GM12878 (cell line): Measurements from ENCODE around the gene SV2B. TPM values are rescaled to one million over a fixed set of nuclear protein-coding genes. Genes with fewer than 3 reads are reported as not detected.

Source experiments
- ATAC-seq: fragments of 200-7000 bp; cut with Tn5 transposase; 3 replicates; pipeline ENCODE4 v1.9.1; 2020; ENCODE audit warnings: mild to moderate bottlenecking, moderate library complexity
- BruUV-seq: library from RNA; stranded (reverse); fragments of 400-500 nt; replicated peaks from 2 replicates; lab custom pipeline; 2021; lab: Mats Ljungman, UMichigan
- CTCF ChIA-PET: fragments of 300-600 bp; sonication (Branson Sonifier 250); formaldehyde crosslinking; extraction: SDS; loops from one replicate; lab custom pipeline; 2021; ENCODE audit warnings: inconsistent platforms; lab: Yijun Ruan, JAX
- POLR2A ChIA-PET: fragments of 350-600 bp; formaldehyde crosslinking; extraction: SDS; loops from one replicate; lab custom pipeline; 2021; ENCODE audit warnings: inconsistent platforms; lab: Charles Lee
- RAD21 ChIA-PET: fragments of 300-600 bp; sonication (Branson Sonifier 250); formaldehyde crosslinking; loops from one replicate; lab custom pipeline; 2023; ENCODE audit warnings: antibody characterized with exemption; ENCODE audit not compliant: unreplicated experiment; lab: Charles Lee
- SMC1A ChIA-PET: fragments of 300-600 bp; sonication (Branson Sonifier 250); formaldehyde crosslinking; loops from one replicate; lab custom pipeline; 2023; ENCODE audit not compliant: unreplicated experiment, uncharacterized antibody; lab: Charles Lee
- DNase-seq: peaks from one replicate; pipeline ENCODE4 v3.0.0-alpha.2; 2011; ENCODE audit warnings: low read depth, low spot score
- FAIRE-seq: peaks from 3 replicates; lab custom pipeline; 2011; peaks lifted over from hg19 to GRCh38; lab: Jason Lieb, UNC
- H2AFZ ChIP-seq: 2 replicates; pipeline ENCODE4 v1.6.0; 2011; ENCODE audit warnings: low read depth, low read length, control low read depth; ENCODE audit not compliant: control insufficient read depth
- H3K27ac ChIP-seq: 2 replicates; pipeline ENCODE4 v1.5.1; 2011; ENCODE audit warnings: control low read depth; ENCODE audit not compliant: control insufficient read depth, insufficient read depth
- H3K27me3 ChIP-seq, 2 experiments: replicated peaks in 1 of 2; 2 replicates each; pipeline versions ENCODE4 v1.6.0 to v1.6.1; 2011; ENCODE audit warnings: low read length in 1 of 2; ENCODE audit not compliant: control insufficient read depth in 2 of 2, insufficient read depth in 2 of 2
- H3K36me3 ChIP-seq, 2 experiments: 2 replicates each; pipeline ENCODE4 v1.5.1; 2011; ENCODE audit warnings: low read length in 1 of 2; ENCODE audit not compliant: control insufficient read depth in 2 of 2, insufficient read depth in 2 of 2
- H3K4me1 ChIP-seq: 2 replicates; pipeline ENCODE4 v1.6.1; 2011; ENCODE audit warnings: mild to moderate bottlenecking, low read length, moderate library complexity, mixed read lengths; ENCODE audit not compliant: control insufficient read depth, insufficient read depth
- H3K4me2 ChIP-seq: 2 replicates; pipeline ENCODE4 v1.6.0; 2011; ENCODE audit warnings: control low read depth; ENCODE audit not compliant: control insufficient read depth, insufficient read depth
- H3K4me3 ChIP-seq: fragments of 200-600 bp; sonication (generic); 2 replicates; pipeline ENCODE4 v1.5.1; 2016
- H3K79me2 ChIP-seq: 2 replicates; pipeline ENCODE4 v1.6.0; 2011; ENCODE audit warnings: low read length; ENCODE audit not compliant: control insufficient read depth, insufficient read depth
- H3K9ac ChIP-seq: 2 replicates; pipeline ENCODE4 v1.8.0; 2011; ENCODE audit warnings: low read length, control low read depth, mixed read lengths; ENCODE audit not compliant: control insufficient read depth, insufficient read depth
- H3K9me3 ChIP-seq: replicated peaks from 3 replicates; pipeline ENCODE4 v1.5.1; 2011; ENCODE audit warnings: mild to moderate bottlenecking, low read length; ENCODE audit not compliant: control insufficient read depth, insufficient read depth
- H4K20me1 ChIP-seq: 2 replicates; pipeline ENCODE4 v1.6.0; 2011; ENCODE audit not compliant: control insufficient read depth, insufficient read depth
- CBFB ChIP-seq: IDR thresholded peaks from 2 replicates; pipeline ENCODE4 v1.6.1; 2016; ENCODE audit warnings: antibody characterized with exemption, low read depth
- CBX3 ChIP-seq: fragments of 200-600 bp; sonication (generic); IDR thresholded peaks from 2 replicates; pipeline ENCODE4 v1.6.1; 2016; ENCODE audit warnings: low read depth, borderline replicate concordance
- CREB1 ChIP-seq: IDR thresholded peaks from 2 replicates; pipeline ENCODE4 v1.6.1; 2012; ENCODE audit warnings: low read depth, mild to moderate bottlenecking, inconsistent platforms
- DPF2 ChIP-seq: fragments of 450-650 bp; IDR thresholded peaks from 2 replicates; pipeline ENCODE4 v1.6.1; 2017; ENCODE audit warnings: mild to moderate bottlenecking
- E4F1 ChIP-seq: fragments of 450-650 bp; IDR thresholded peaks from 2 replicates; pipeline ENCODE4 v1.6.1; 2018; ENCODE audit warnings: borderline replicate concordance, mild to moderate bottlenecking; ENCODE audit not compliant: partially characterized antibody
- EED ChIP-seq: sonication (generic); IDR thresholded peaks from 2 replicates; pipeline ENCODE4 v1.6.1; 2016; ENCODE audit warnings: antibody characterized with exemption, low read depth
- GATAD2B ChIP-seq: fragments of 450-650 bp; conservative IDR thresholded peaks from 2 replicates; pipeline ENCODE4 v1.6.1; 2017; ENCODE audit warnings: low read depth, mild to moderate bottlenecking, moderate library complexity
- HDAC6 ChIP-seq: fragments of 200-600 bp; sonication (generic); IDR thresholded peaks from one replicate; pipeline ENCODE4 v1.8.0; 2017; ENCODE audit warnings: antibody characterized with exemption; ENCODE audit not compliant: unreplicated experiment
- IKZF2 ChIP-seq, 2 experiments: fragments of 450-650 bp; IDR thresholded peaks; 2 replicates each; pipeline ENCODE4 v1.6.1; 2017; ENCODE audit warnings: mild to moderate bottlenecking in 2 of 2, moderate library complexity in 2 of 2
- MEF2B ChIP-seq: fragments of 450-650 bp; IDR thresholded peaks from 2 replicates; pipeline ENCODE4 v1.6.1; 2018; ENCODE audit warnings: mild to moderate bottlenecking, moderate library complexity; ENCODE audit not compliant: partially characterized antibody, poor library complexity, severe bottlenecking
- MYB ChIP-seq: fragments of 150-350 bp; IDR thresholded peaks from 2 replicates; pipeline ENCODE4 v1.6.1; 2014; ENCODE audit warnings: mild to moderate bottlenecking, low read depth, low read length, borderline replicate concordance
- NFIC ChIP-seq: IDR thresholded peaks from 2 replicates; pipeline ENCODE4 v1.6.1; 2012; ENCODE audit warnings: low read depth, mild to moderate bottlenecking, inconsistent platforms, low read length, moderate library complexity
- PAX5 ChIP-seq: IDR thresholded peaks from 2 replicates; pipeline ENCODE4 v1.6.1; 2011; ENCODE audit warnings: low read depth, low read length, borderline replicate concordance
- RUNX3 ChIP-seq: IDR thresholded peaks from 2 replicates; pipeline ENCODE4 v1.6.1; 2012; ENCODE audit warnings: low read length, inconsistent platforms
- SMAD5 ChIP-seq: IDR thresholded peaks from 2 replicates; pipeline ENCODE4 v1.6.1; 2016; ENCODE audit warnings: antibody characterized with exemption, low read depth
- YBX1 ChIP-seq: fragments of 450-650 bp; IDR thresholded peaks from 2 replicates; pipeline ENCODE4 v1.6.1; 2016; ENCODE audit warnings: antibody characterized with exemption
- ZBTB4 ChIP-seq: fragments of 450-650 bp; formaldehyde crosslinking; IDR thresholded peaks from 2 replicates; pipeline ENCODE4 v1.4.0; 2022; ENCODE audit warnings: mild to moderate bottlenecking, moderate library complexity
- ZNF384 ChIP-seq: IDR thresholded peaks from 2 replicates; pipeline ENCODE4 v1.6.1; 2012; ENCODE audit warnings: low read depth, mild to moderate bottlenecking, low read length, improper control_type of control experiment, borderline replicate concordance
- ZNF622 ChIP-seq: fragments of 450-650 bp; IDR thresholded peaks from 2 replicates; pipeline ENCODE4 v1.6.1; 2017; ENCODE audit warnings: mild to moderate bottlenecking, inconsistent platforms
- WGBS: methylation state at CpG from one replicate; pipeline ENCODE4 v1.1.6; 2016; ENCODE audit warnings: low lambda C conversion rate; ENCODE audit not compliant: insufficient replicate concordance, insufficient coverage; ENCODE audit errors: missing lambda C conversion rate; 5-methylcytosine and 5-hydroxymethylcytosine counted together
- in situ Hi-C: fragments of 300-500 bp; cut with MboI; formaldehyde crosslinking; loops from 9 replicates; pipeline ENCODE4 v1.14.3; 2018; ENCODE audit warnings: mixed read lengths
- intact Hi-C: fragments of 100-400 bp; cut with micrococcal nuclease; formaldehyde crosslinking; loops from one replicate; pipeline ENCODE4 v1.14.2; 2022; ENCODE audit not compliant: unreplicated experiment
- polyA plus RNA-seq, 11 experiments: library from polyadenylated mRNA; depleted of rRNA in 4 of 11; unstranded in 6 of 11; stranded (reverse) in 5 of 11; fragments of >200 nt; fragmentation: Nextera tagmentation in 4 of 11; fragmentation: Illumina TruSeq in 1 of 11; extraction: Ambion mirVana in 4 of 11; extraction: Trizol in 1 of 11; gene quantifications; 1 replicate in 1 of 11; 2 replicates in 10 of 11; pipeline versions ENCODE4 v1.2.1 to v1.2.3, GENCODE V29; 2011 to 2016; ENCODE audit warnings: inconsistent platforms in 2 of 11, missing spikeins in 2 of 11, low read depth in 1 of 11
- total RNA-seq, 4 experiments: library from RNA; depleted of rRNA in 3 of 4; stranded (reverse); fragments of >200 nt in 3 of 4; fragmentation: Illumina TruSeq in 1 of 4; extraction: Trizol in 1 of 4; gene quantifications; 2 replicates each; pipeline versions ENCODE4 v1.2.1 to v1.2.3, GENCODE V29; 2013 to 2021

The SV2B gene
- total and polyA plus RNA-seq, 10 of the 15 experiments (the other 5 are each of a cell fraction or from before 2014, with no cell fraction given): 0.03 to 1.7 (median 1.3) TPM

GRCh38 chr15:91148243-91148642 is 48.2 kb downstream of the SV2B start:
- no peak for FAIRE-seq

More at GRCh38 chr15:91148243-91148642, 48.2 kb downstream of the SV2B start:
- H3K9me3 ChIP-seq: no peaks in the 10 kb centered on the region
- WGBS: 60% methylated on average over 4 of the region's 4 CpGs
- POLR2A ChIA-PET: no interaction called here
- no peak overlapping the region for H3K4me3 ChIP-seq
- SMC1A ChIA-PET: no interaction called here
- ATAC-seq: no peak
- RAD21 ChIA-PET: no interaction called here
- H3K4me2 ChIP-seq: no peak overlapping the region
- H4K20me1 ChIP-seq: no peaks in the 10 kb centered on the region
- no peaks in the 10 kb centered on the region for H3K36me3 ChIP-seq
- no peak for DNase-seq
- no peak overlapping the region for H2AFZ ChIP-seq
- intact Hi-C loops: loop anchor here (5.0 kb wide), 1 partner anchor 74 kb away; no protein-coding TSS in a partner anchor
- no peaks in the 10 kb centered on the region for H3K27me3 ChIP-seq
- in situ Hi-C loops: no loop called here
- no TSS peak for BruUV-seq
- TF ChIP-seq NFIC: peak; percentile 35; the same call in 1 of the 2 replicates
- TF ChIP-seq MEF2B: no peak
- peak; percentile 67 for TF ChIP-seq RUNX3
- TF ChIP-seq HDAC6: no peak
- no peak for TF ChIP-seq DPF2
- TF ChIP-seq E4F1: no peak
- TF ChIP-seq SMAD5: no peak
- no peak for TF ChIP-seq IKZF2 (IDR thresholded peaks at IDR 0.05)
- TF ChIP-seq CREB1: no peak
- TF ChIP-seq ZBTB4: no peak
- TF ChIP-seq ZNF622: no peak
- TF ChIP-seq CBFB: no peak
- TF ChIP-seq YBX1: no peak
- TF ChIP-seq PAX5: 0 out of 2 replicates have a peak, but pooled peaks have one; percentile 18
- no peak for TF ChIP-seq CBX3
- no peak for TF ChIP-seq GATAD2B
- peak; percentile 64 for TF ChIP-seq EED
- TF ChIP-seq ZNF384: no peak
- TF ChIP-seq MYB: no peak
- CTCF ChIA-PET: no interaction called here
- no peak overlapping the region for H3K9ac ChIP-seq
- H3K4me1 ChIP-seq: no peaks in the 10 kb centered on the region
- no peaks in the 10 kb centered on the region for H3K79me2 ChIP-seq
- H3K27ac ChIP-seq: no peak overlapping the region
